ENCODE measurements around the gene RFC4. TPM values are rescaled to one million over a fixed set of nuclear protein-coding genes. Genes with fewer than 3 reads are reported as not detected.

RFC4 gene
- total and polyA plus RNA-seq, 11 donors: 4.6 to 21.0 (median 7.9) TPM

GRCh38 chr3:186779204-186779603 is 27.1 kb downstream of the RFC4 start:
- ATAC-seq: no peak
- no peak for DNase-seq
- H3K27ac ChIP-seq: no peak overlapping the region
- no peak overlapping the region for H3K4me3 ChIP-seq
- peaks cover 0 to 9% (median 0%) of the 10 kb centered on the region in 12 donors for H3K4me1 ChIP-seq
- TF ChIP-seq POLR2A (IDR thresholded peaks at IDR 0.05) (no peak), CTCF (IDR thresholded peaks at IDR 0.05) (no peak)
- H3K9me3 ChIP-seq: no peaks in the 10 kb centered on the region
- H3K27me3 ChIP-seq: no peaks in the 10 kb centered on the region
- intact Hi-C loops (cut with DNase I): no loop called here
- H3K36me3 ChIP-seq: peaks cover 0 to 5% (median under 1%) of the 10 kb centered on the region in 9 donors
- WGBS, 4 donors: 92 to 96% (median 94%) methylated on average over 5 of the region's 5 CpGs

GRCh38 chr3:186775999-186776398 is 30.3 kb downstream of the RFC4 start:
- Histone ChIP-seq H3K4me1 (peaks cover 0 to 15% (median 8%) of the 10 kb centered on the region in 12 donors), H3K9me3 (no peaks in the 10 kb centered on the region), H3K4me3 (no peak overlapping the region), H3K27me3 (no peaks in the 10 kb centered on the region), H3K36me3 (no peaks in the 10 kb centered on the region), H3K27ac (no peak overlapping the region)
- TF ChIP-seq POLR2A (IDR thresholded peaks at IDR 0.05): no peak
- no peak for TF ChIP-seq CTCF (IDR thresholded peaks at IDR 0.05)
- 57 to 66% (median 64%) methylated on average over 8 of the region's 8 CpGs for WGBS, 4 donors
- intact Hi-C loops (cut with DNase I): no loop called here
- ATAC-seq (no peak), DNase-seq (no peak)

GRCh38 chr3:186772701-186773417 is 33.4 kb downstream of the RFC4 start:
- Histone ChIP-seq H3K9me3 (no peaks in the 10 kb centered on the region), H3K36me3 (no peaks in the 10 kb centered on the region), H3K4me3 (peak overlapping the region; percentile 11 to 70 (median 56)), H3K4me1 (peaks cover 0 to 15% (median 8%) of the 10 kb centered on the region in 12 donors), H3K27ac (peak overlapping the region in 6 of 12 donors; percentile 5 to 85 (median 42)), H3K27me3 (no peaks in the 10 kb centered on the region)
- no peak for TF ChIP-seq CTCF (IDR thresholded peaks at IDR 0.05)
- no peak for TF ChIP-seq POLR2A (IDR thresholded peaks at IDR 0.05)
- DNase-seq (peak; percentile 69 to 89 (median 77)), ATAC-seq (peak; percentile 40 to 92 (median 90))
- WGBS, 4 donors: 19 to 23% (median 22%) methylated on average over 26 to 28 of the region's 28 CpGs
- intact Hi-C loops (cut with DNase I): no loop called here

GRCh38 chr3:186772281-186772694 is 34.0 kb downstream of the RFC4 start:
- Histone ChIP-seq H3K9me3 (no peaks in the 10 kb centered on the region), H3K27me3 (no peaks in the 10 kb centered on the region), H3K36me3 (no peaks in the 10 kb centered on the region), H3K4me1 (peaks cover 0 to 15% (median 8%) of the 10 kb centered on the region in 12 donors), H3K4me3 (peak overlapping the region; percentile 11 to 70 (median 56)), H3K27ac (peak overlapping the region in 6 of 12 donors; percentile 5 to 85 (median 33))
- DNase-seq: no peak
- intact Hi-C loops (cut with DNase I): no loop called here
- peak in 3 of 4 donors; percentile 23 to 37 (median 27) for ATAC-seq
- TF ChIP-seq POLR2A (IDR thresholded peaks at IDR 0.05) (no peak), CTCF (IDR thresholded peaks at IDR 0.05) (no peak)
- 9 to 15% (median 11%) methylated on average over 26 of the region's 26 CpGs for WGBS, 4 donors

Measured in heart left ventricle (tissue), 16 donors.